Renal cortex interstitium (tissue), 15 donors: ENCODE results near the gene MT1A. TPM values are rescaled to one million over a fixed set of nuclear protein-coding genes. Genes with fewer than 3 reads are reported as not detected.

Source experiments
- DNase-seq, 11 donors: peaks; one replicate each; pipeline ENCODE4 v3.0.0-alpha.2; 2013; ENCODE audit warnings: low read depth in 9 of 11, low spot score in 4 of 11; ENCODE audit errors: extremely low read depth in 1 of 11
- long read RNA-seq, 16 experiments: transcript quantifications; one replicate each; lab custom pipeline, GENCODE V29; 2026
- polyA plus RNA-seq, 3 donors: library from polyadenylated mRNA; unstranded; fragments of 120-200 nt; gene quantifications; one replicate each; pipeline ENCODE4 v1.2.1, GENCODE V29; 2013; ENCODE audit not compliant: insufficient read length in 3 of 3

The MT1A gene
- not detected for polyA plus RNA-seq
- long read RNA-seq, donor 1: 0 reads
- long read RNA-seq, donor 2: 0 reads
- long read RNA-seq, donor 3: 0 reads
- long read RNA-seq, donor 4: 0 reads
- long read RNA-seq, donor 5: 0 reads
- long read RNA-seq, donor 6: 0 reads
- long read RNA-seq, donor 7: 0 reads
- long read RNA-seq, donor 8: 0 reads
- long read RNA-seq, donor 9: 0 reads
- long read RNA-seq, donor 10: 0 reads
- long read RNA-seq, donor 11: 0 reads
- long read RNA-seq, donor 12: 0 reads
- long read RNA-seq, donor 13: 0 reads
- long read RNA-seq, donor 14, partial matches to known transcripts: 0 of 1 reads
- long read RNA-seq, donor 14, other reads (novel, unspliced or antisense): 0 of 1 reads
- long read RNA-seq, donor 15: 0 reads
- long read RNA-seq, donor 16: 0 reads

GRCh38 chr16:56637814-56638750 is at the start of gene MT1A:
MT1A (plus strand) TSS chr16:56638666; CDS start chr16:56638739, 73 bp downstream.
- no peak for DNase-seq

GRCh38 chr16:56588781-56589140 is 49.7 kb upstream of the MT1A start:
- DNase-seq: no peak

- peak in 1 of 11 donors; percentile 33 for DNase-seq
These were observed 49.1 kb upstream of the MT1A start, which contains the start of gene MT3 for GRCh38 chr16:56589141-56590039. MT3 (plus strand) TSS chr16:56589528; CDS start chr16:56589591, 63 bp downstream.

- DNase-seq: no peak
These were observed 46.9 kb upstream of the MT1A start for GRCh38 chr16:56591377-56592060.

- DNase-seq: no peak
These were observed 44.7 kb upstream of the MT1A start for GRCh38 chr16:56593573-56594291.

GRCh38 chr16:56594292-56594619 is 44.2 kb upstream of the MT1A start:
- DNase-seq: no peak

- DNase-seq: no peak
These were observed 38.0 kb upstream of the MT1A start for GRCh38 chr16:56600398-56600999.

GRCh38 chr16:56601325-56601724 is 37.1 kb upstream of the MT1A start:
- DNase-seq: no peak

- DNase-seq: no peak
These were observed 34.9 kb upstream of the MT1A start for GRCh38 chr16:56603589-56603988.

- no peak for DNase-seq
These were observed 33.5 kb upstream of the MT1A start for GRCh38 chr16:56604966-56605365.

GRCh38 chr16:56605475-56605874 is 33.0 kb upstream of the MT1A start:
- no peak for DNase-seq

- no peak for DNase-seq
These were observed 32.4 kb upstream of the MT1A start for GRCh38 chr16:56606071-56606475.

- peak in 2 of 11 donors; percentile 36 to 65 for DNase-seq
These were observed 31.9 kb upstream of the MT1A start for GRCh38 chr16:56606476-56607108.

- peak in 2 of 11 donors; percentile 28 to 51 for DNase-seq
These were observed 31.3 kb upstream of the MT1A start for GRCh38 chr16:56607109-56607618.

GRCh38 chr16:56607675-56608042 is 30.8 kb upstream of the MT1A start:
- no peak for DNase-seq

GRCh38 chr16:56608043-56608875 is 30.2 kb upstream of the MT1A start, which contains the start of gene MT2A:
MT2A (plus strand) TSS chr16:56608584; CDS start chr16:56608656, 72 bp downstream.
- DNase-seq: peak in 8 of 11 donors; percentile 81 to 91 (median 84)
